Measurements from ENCODE around the gene PSD4. TPM values are rescaled to one million over a fixed set of nuclear protein-coding genes. Genes with fewer than 3 reads are reported as not detected.

Gene PSD4
- total RNA-seq, 1 experiment from 2014 or later: 46.6 TPM

GRCh38 chr2:113124984-113125855 is 48.6 kb upstream of the PSD4 start:
- Histone ChIP-seq H3K9me3 (ENCODE audit: low read length) (no peaks in the 10 kb centered on the region), H4K20me1 (ENCODE audit: low read length) (no peaks in the 10 kb centered on the region), H3K4me3 (ENCODE audit: low read length) (no peak overlapping the region), H3K9ac (ENCODE audit: low read length) (no peak overlapping the region), H2AFZ (ENCODE audit: low read length) (no peak overlapping the region), H3K9me2 (replicated peaks; ENCODE audit: low read length) (no peaks in the 10 kb centered on the region), H3F3A (ENCODE audit: low read length, unreplicated experiment) (no peaks in the 10 kb centered on the region), H3K36me3 (ENCODE audit: low read depth, low read length) (no peaks in the 10 kb centered on the region), H3K27me3 (ENCODE audit: low read length) (no peaks in the 10 kb centered on the region), H3K4me1 (ENCODE audit: insufficient read depth, low read length) (peaks cover 15% of the 10 kb centered on the region), H3K79me2 (ENCODE audit: low read length) (no peaks in the 10 kb centered on the region), H3K27ac (ENCODE audit: low read length) (peak overlapping the region; percentile 16), H3K4me2 (ENCODE audit: low read length) (no peak overlapping the region)
- POLR2A ChIA-PET (ENCODE audit: unreplicated experiment): no interaction called here
- peak; percentile 56 for DNase-seq
- peak; percentile 82 for ATAC-seq
- intact Hi-C loops (cut with micrococcal nuclease): no loop called here
- TF ChIP-seq EZH2 (IDR thresholded peaks at IDR 0.05; ENCODE audit: low read length, unreplicated experiment) (no peak), CTCF (conservative IDR thresholded peaks at IDR 0.05; ENCODE audit: low read depth, low read length) (no peak), EZH2phosphoT487 (IDR thresholded peaks at IDR 0.05; ENCODE audit: borderline replicate concordance, low read length) (no peak)
- BruUV-seq (replicated peaks): no TSS peak
- CTCF ChIA-PET: interaction anchor here (0.7 kb wide), 1 partner anchor 79 kb away, joined by 3 read pairs; no protein-coding TSS in a partner anchor

GRCh38 chr2:113126845-113127645 is 46.7 kb upstream of the PSD4 start, which contains the start of gene IL1RN:
Gene IL1RN, plus strand, starts transcription at chr2:113127598. Its CDS starts 27 bp downstream, at chr2:113127625.
- peaks cover 15% of the 10 kb centered on the region for H3K4me1 ChIP-seq (ENCODE audit: insufficient read depth, low read length)
- no peaks in the 10 kb centered on the region for H3K27me3 ChIP-seq (ENCODE audit: low read length)
- BruUV-seq (replicated peaks): no TSS peak
- no peaks in the 10 kb centered on the region for H3F3A ChIP-seq (ENCODE audit: low read length, unreplicated experiment)
- H3K9me3 ChIP-seq (ENCODE audit: low read length): no peaks in the 10 kb centered on the region
- ATAC-seq: no peak
- TF ChIP-seq EZH2phosphoT487 (IDR thresholded peaks at IDR 0.05; ENCODE audit: borderline replicate concordance, low read length) (no peak), CTCF (conservative IDR thresholded peaks at IDR 0.05; ENCODE audit: low read depth, low read length) (no peak), EZH2 (IDR thresholded peaks at IDR 0.05; ENCODE audit: low read length, unreplicated experiment) (no peak)
- ChIA-PET CTCF (no interaction called here), POLR2A (ENCODE audit: unreplicated experiment) (no interaction called here)
- no peaks in the 10 kb centered on the region for H3K36me3 ChIP-seq (ENCODE audit: low read depth, low read length)
- no peak within 1 kb of the TSS for H3K27ac ChIP-seq (ENCODE audit: low read length)
- no peaks in the 10 kb centered on the region for H3K9me2 ChIP-seq (replicated peaks; ENCODE audit: low read length)
- intact Hi-C loops (cut with micrococcal nuclease): no loop called here
- no peaks in the 10 kb centered on the region for H4K20me1 ChIP-seq (ENCODE audit: low read length)
- H3K4me3 ChIP-seq (ENCODE audit: low read length): no peak within 1 kb of the TSS
- no peak within 1 kb of the TSS for H2AFZ ChIP-seq (ENCODE audit: low read length)
- H3K9ac ChIP-seq (ENCODE audit: low read length): no peak within 1 kb of the TSS
- no peak for DNase-seq
- H3K79me2 ChIP-seq (ENCODE audit: low read length): no peaks in the 10 kb centered on the region
- no peak within 1 kb of the TSS for H3K4me2 ChIP-seq (ENCODE audit: low read length)

Data from PC-3 (cell line).